Endothelial cell (in vitro differentiated cells): Measurements from ENCODE around the gene DTD1. TPM values are rescaled to one million over a fixed set of nuclear protein-coding genes. Genes with fewer than 3 reads are reported as not detected.

Experiments used
- DNase-seq: peaks from one replicate; pipeline ENCODE4 v3.0.0; 2021; ENCODE audit warnings: low spot score
- H3K27ac Mint-ChIP-seq: one replicate; pipeline ENCODE4 v1.8.0; 2021; ENCODE audit warnings: mixed read lengths, inconsistent platforms; ENCODE audit not compliant: unreplicated experiment
- H3K27me3 Mint-ChIP-seq: one replicate; pipeline ENCODE4 v1.8.0; 2021; ENCODE audit warnings: mild to moderate bottlenecking, moderate library complexity, mixed read lengths, inconsistent platforms; ENCODE audit not compliant: unreplicated experiment
- H3K36me3 Mint-ChIP-seq: one replicate; pipeline ENCODE4 v1.8.0; 2021; ENCODE audit warnings: mild to moderate bottlenecking, low read depth, mixed read lengths, inconsistent platforms; ENCODE audit not compliant: unreplicated experiment
- H3K4me1 Mint-ChIP-seq: one replicate; pipeline ENCODE4 v1.8.0; 2021; ENCODE audit warnings: mild to moderate bottlenecking, mixed read lengths, inconsistent platforms; ENCODE audit not compliant: unreplicated experiment
- H3K4me3 Mint-ChIP-seq: one replicate; pipeline ENCODE4 v1.8.0; 2021; ENCODE audit warnings: mild to moderate bottlenecking, mixed read lengths, inconsistent platforms; ENCODE audit not compliant: unreplicated experiment
- H3K9me3 Mint-ChIP-seq: one replicate; pipeline ENCODE4 v1.8.0; 2021; ENCODE audit warnings: mixed read lengths, inconsistent platforms; ENCODE audit not compliant: unreplicated experiment
- CTCF ChIP-seq: fragments of 200-600 bp; sonication (generic); IDR thresholded peaks from one replicate; pipeline ENCODE4 v1.5.0; 2021; ENCODE audit warnings: antibody characterized with exemption; ENCODE audit not compliant: unreplicated experiment
- total RNA-seq: library from RNA; stranded (reverse); fragmentation: NEBNext Ultra II Directional; extraction: Animal tissue kit (Norgen Biotek cat#: 25700); gene quantifications from one replicate; pipeline ENCODE4 v1.2.1, GENCODE V29; 2021; ENCODE audit not compliant: unreplicated experiment

The DTD1 gene
- total RNA-seq, 1 donor from 2014 or later = 31.0 TPM

DNA sequence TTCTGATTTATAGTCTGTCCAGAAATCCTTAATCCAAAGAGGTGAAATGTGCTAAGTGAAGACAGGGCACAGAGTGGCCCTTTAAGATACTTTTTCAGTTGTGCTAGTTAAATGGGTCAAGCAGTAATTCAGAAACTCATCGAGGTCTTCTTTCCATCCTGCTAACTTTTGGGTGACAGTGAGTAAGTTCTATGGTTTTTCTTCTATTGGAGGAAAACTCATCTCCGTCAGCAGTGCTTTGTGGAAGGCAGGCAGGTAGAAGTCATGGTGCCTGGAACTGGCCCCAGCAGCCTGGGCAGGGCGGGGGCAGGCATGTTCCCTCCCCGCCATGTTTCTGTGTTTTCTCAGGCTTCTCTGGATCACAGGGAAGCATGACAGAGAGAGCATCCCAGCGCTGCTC, 159.2 kb downstream of the DTD1 start:
- Mint-ChIP-seq H3K27ac (no peak overlapping the region), H3K4me1 (peaks cover 8% of the 10 kb centered on the region), H3K9me3 (no peaks in the 10 kb centered on the region), H3K36me3 (peaks cover 12% of the 10 kb centered on the region), H3K4me3 (no peak overlapping the region), H3K27me3 (peaks cover 9% of the 10 kb centered on the region)
- DNase-seq = no peak
- TF ChIP-seq CTCF = no peak

DNA sequence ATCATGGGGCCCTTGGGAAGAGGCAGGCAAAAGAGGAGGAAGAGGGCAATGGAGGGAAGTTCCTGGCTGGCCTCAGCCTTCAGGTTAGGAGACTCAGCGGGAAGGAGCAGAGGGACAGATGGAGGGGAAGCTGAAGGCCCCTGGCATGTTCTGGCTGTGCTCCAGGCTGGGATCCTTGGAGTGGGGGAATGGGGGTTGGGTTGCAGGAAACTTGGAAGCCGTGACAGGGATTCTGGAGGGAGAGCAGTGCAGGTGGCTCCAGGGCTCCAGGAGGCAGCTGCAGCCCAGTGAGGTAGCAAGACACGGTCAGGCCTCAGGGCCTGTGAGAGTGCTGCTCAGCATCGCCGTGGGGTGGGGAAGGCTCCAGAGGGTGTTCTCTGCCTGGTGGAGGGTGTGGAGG, 161.1 kb downstream of the DTD1 start:
- DNase-seq = no peak
- Mint-ChIP-seq H3K9me3 (no peaks in the 10 kb centered on the region), H3K27me3 (peaks cover 9% of the 10 kb centered on the region), H3K27ac (no peak overlapping the region), H3K36me3 (peaks cover 12% of the 10 kb centered on the region), H3K4me1 (peaks cover 8% of the 10 kb centered on the region), H3K4me3 (no peak overlapping the region)
- no peak for TF ChIP-seq CTCF

- Mint-ChIP-seq H3K4me1 (peaks cover 8% of the 10 kb centered on the region), H3K9me3 (no peaks in the 10 kb centered on the region), H3K4me3 (no peak overlapping the region), H3K27me3 (peaks cover 9% of the 10 kb centered on the region), H3K27ac (no peak overlapping the region), H3K36me3 (peaks cover 12% of the 10 kb centered on the region)
- no peak for DNase-seq
- no peak for TF ChIP-seq CTCF
Observed at GRCh38 chr20:18749528-18749927, 161.7 kb downstream of the DTD1 start.

- Mint-ChIP-seq H3K27ac (no peak overlapping the region), H3K36me3 (peaks cover 4% of the 10 kb centered on the region), H3K27me3 (peaks cover 5% of the 10 kb centered on the region), H3K4me3 (no peak overlapping the region), H3K9me3 (no peaks in the 10 kb centered on the region), H3K4me1 (peaks cover 8% of the 10 kb centered on the region)
- DNase-seq = no peak
- no peak for TF ChIP-seq CTCF
Observed at GRCh38 chr20:18750735-18751134, 162.9 kb downstream of the DTD1 start.

GRCh38 chr20:18754030-18754652, 166.3 kb downstream of the DTD1 start:
- H3K4me3 Mint-ChIP-seq = no peak overlapping the region
- H3K27me3 Mint-ChIP-seq = no peaks in the 10 kb centered on the region
- no peaks in the 10 kb centered on the region for H3K9me3 Mint-ChIP-seq
- DNase-seq = no peak
- H3K36me3 Mint-ChIP-seq = no peaks in the 10 kb centered on the region
- TF ChIP-seq CTCF = no peak
- no peak overlapping the region for H3K27ac Mint-ChIP-seq
- no peaks in the 10 kb centered on the region for H3K4me1 Mint-ChIP-seq
